GM21786 (cell line): ENCODE data around the gene GBP4.

Experiments
- ATAC-seq: cut with Tn5 transposase; IDR thresholded peaks from one replicate; pipeline ENCODE4 v1.9.1; 2021; ENCODE audit not compliant: unreplicated experiment

The GBP4 gene

DNA sequence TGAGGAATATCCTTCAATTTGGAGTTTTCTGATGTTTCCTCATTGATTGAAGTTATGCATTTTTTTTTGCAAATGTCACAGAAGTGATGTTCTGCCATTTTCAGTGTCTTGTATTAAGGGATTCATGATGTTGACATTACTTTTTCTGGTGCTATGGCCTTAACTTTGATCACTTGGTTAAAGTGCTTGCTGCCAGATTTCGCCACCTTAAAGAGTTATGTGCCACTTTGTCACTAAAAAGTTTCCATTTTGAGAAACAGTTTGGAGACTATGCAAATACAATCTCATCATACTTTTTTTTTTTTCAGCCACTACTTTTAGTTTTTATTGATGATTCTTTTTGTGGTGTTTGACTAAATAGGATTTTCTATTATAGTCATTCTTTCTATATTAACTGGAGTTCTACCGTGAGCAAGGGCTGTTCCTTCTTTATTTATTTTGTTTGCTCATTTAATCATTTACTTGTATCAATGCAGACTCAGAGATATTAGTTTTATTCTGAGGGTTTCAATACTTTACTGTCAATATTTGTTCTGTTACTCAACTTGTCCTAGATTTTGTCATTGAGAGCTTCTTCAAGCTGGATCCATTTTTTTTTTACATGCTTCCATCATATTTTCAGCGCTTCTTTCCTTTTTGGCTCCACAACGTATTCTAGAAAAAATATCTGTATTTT lies 26.1 kb downstream of the GBP4 start:
- ATAC-seq, result no peak

DNA sequence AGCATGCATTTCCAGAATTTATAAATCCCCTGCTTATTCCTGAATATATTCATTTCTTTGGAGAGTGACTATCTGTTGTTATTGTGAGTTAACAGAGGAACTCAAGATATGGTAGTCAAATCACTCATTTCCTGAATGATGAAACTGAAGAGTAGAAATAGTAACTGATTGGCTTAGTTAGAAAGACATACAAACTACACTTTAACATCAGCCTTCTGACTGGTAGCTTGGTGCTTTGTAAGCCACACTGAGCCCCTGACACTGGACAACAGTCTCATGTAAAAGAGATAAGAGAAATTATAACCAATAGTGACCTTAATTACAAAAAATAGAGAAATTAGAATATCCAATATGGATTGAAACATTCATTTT lies 27.7 kb downstream of the GBP4 start:
- ATAC-seq, result no peak

DNA sequence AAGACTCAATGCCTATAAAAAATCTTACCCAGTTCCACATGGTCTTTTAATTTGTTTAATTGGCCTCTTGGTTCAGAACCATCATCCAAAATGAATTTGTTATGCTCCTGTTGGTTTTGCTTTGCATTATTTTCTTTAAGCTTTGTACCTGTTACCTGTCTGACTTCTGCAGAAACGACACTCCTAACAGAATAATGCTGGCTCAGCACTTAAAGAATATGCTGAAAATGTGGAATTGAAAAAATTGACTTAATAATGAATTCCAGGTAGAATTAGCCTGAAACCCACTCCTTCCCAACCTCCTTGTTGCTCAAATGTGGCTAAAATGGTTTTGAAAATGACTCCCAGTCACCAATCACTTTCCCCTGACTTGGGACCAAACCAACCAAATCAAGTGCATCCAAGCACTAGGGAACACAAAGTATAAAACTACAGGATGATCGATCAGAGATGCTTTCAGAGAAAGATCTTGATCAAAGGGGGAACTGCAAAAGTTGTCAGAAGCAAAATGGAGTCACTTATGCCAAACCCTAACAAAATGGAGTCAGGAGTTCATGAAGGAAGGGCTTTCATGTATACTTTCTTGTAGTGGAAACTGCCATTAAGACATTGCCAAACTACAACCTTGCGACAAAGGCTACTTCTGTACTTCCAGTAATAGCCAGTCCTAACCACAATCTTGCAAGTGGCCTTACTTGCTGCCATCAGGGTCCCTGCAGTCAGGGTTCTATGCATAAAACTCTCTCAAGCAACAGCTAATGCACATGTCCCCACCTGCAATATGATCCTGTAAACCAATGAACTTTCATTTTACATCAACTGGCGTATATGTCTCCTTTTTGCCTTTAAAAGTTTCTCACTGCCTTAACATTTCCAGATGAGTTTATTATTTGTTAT lies 28.3 kb downstream of the GBP4 start:
- ATAC-seq, result no peak

DNA sequence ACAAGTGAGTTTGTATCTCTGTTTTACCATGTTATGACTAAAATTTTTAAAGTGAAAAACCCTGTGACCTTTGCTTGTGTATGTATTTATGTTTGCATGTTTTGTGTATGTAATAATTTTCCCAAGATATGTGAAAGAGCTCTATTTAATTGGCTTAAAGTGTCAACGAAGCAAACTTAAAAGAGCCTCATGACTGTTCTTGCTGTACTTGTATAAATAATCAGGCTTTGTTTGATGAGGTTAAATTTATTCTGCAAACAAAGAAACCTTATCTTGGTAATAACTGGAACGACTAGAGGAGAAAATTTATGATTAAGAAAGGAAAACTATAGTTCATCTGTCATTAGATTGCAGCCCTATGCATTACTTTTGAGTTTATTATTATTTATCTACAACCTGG lies 29.6 kb downstream of the GBP4 start:
- no peak for ATAC-seq

DNA sequence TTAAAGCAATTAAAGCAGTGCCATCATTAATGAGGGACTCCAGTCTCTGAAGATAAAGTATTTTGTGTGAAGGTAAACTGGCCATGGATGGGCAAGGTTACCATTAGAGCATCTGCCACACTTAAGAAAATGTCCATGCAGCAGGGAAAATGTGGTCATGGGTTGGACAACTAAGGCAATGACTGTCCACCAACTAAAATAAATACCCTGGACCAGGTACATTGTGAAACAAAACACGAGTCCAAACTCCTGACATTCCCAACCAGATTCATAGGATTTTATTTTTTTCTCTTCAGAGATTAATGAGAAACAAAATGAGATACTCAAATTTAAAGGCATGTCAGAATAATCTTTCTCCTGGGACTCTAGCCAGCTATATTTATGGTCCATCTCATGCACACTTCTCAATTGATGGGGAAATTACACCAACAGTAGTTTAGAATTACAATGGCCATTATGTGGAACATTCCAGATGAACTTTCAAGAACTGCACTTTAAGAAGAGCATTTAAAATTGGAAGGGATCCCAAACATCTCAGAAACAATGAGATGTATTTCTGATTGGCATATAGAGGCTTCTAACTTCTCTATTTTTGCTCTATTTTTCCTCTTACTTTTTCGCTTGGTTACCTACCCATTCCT lies 31.0 kb downstream of the GBP4 start:
- ATAC-seq, result no peak

DNA sequence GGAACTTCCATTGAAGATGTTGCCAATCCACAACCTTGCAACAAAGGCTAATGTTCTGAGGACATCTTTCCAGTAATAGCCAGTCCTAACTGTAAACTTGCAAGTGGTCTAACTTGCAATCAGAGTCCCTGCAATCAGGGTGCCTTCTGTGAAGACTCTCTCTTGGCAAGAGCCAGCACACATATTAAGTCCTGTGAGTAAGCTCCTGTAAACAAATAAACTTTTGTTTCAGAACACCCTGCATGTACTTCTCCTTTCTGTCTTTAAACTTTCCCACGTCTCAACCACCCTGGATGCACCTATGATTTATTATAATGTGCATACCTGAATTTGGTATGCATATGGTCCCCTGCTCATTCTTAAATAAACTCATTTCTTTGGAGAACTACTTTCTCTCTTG lies 32.0 kb downstream of the GBP4 start:
- ATAC-seq, result no peak

DNA sequence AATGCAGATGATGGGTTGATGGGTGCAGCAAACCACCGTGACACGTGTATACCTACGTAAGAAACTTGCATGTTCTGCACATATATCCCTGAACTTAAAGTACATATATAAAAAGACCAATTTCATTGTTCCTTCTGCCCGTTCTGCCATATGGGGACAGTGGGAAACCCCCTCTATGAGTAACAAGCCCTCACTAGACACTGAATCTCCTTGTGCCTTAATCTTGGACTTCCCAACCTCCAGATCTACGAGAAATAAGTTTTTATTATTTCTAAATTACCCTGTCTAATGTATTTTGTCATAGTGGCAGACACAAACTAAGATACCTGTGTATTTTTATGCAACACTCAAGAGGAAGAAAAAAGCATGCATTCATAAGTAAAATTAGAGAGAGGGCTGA lies 32.9 kb downstream of the GBP4 start:
- ATAC-seq, result no peak

DNA sequence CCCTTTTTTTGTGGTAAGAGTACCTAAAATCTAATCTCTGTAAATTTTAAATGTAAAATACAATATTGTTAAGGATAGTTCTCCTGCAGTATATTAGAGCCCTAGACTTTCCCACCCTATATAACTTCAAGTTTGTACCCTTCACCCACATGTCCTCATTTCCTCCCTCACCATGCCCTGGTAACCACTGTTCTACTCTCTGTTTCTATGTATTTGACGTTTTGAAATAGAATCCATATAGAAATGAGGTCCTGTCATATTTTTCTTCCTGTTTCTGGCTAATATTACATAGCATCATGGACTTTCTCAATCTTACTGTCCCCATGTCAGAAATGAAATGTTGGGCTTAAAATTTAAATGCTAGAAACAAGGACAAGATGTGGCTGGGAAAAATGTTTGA lies 47.7 kb downstream of the GBP4 start:
- no peak for ATAC-seq

DNA sequence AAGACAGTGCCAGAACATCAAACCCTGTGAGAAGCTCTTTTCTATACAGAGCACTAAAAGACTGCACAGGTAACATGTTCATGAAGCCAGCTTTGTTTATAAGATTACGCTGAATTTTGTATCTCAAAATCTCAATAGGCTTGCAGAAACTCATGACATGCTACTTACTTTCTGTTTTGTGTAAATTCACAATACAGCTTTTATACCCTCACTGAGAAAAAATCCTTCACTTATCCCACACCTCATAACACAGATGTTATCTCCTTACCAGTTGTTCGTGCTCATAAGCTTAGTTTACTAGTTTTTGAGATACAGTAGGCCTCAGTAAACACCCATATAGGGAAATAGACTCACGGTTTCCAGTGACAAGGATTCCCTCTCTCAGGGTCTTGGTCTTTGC lies 48.8 kb downstream of the GBP4 start:
- ATAC-seq, result no peak

DNA sequence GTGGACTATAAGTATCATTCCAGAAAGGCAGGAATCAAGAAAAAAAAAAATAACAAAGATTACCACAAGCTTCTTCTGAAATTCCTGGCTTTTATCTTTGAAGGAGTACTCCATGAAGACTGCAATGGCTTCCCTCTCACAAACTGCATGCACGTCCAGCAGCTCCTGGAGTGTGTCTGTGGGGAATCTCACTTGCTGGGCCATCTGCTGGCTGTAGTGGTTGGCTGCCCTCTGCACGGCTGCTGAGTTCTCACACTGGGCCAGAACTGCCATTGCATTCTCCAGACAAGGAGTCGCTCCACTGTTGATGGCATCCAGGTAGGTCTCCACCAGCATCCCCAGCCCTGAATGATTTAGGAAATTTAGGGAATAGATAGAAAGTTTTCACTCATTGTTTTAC lies 49.5 kb downstream of the GBP4 start:
- ATAC-seq, result no peak

DNA sequence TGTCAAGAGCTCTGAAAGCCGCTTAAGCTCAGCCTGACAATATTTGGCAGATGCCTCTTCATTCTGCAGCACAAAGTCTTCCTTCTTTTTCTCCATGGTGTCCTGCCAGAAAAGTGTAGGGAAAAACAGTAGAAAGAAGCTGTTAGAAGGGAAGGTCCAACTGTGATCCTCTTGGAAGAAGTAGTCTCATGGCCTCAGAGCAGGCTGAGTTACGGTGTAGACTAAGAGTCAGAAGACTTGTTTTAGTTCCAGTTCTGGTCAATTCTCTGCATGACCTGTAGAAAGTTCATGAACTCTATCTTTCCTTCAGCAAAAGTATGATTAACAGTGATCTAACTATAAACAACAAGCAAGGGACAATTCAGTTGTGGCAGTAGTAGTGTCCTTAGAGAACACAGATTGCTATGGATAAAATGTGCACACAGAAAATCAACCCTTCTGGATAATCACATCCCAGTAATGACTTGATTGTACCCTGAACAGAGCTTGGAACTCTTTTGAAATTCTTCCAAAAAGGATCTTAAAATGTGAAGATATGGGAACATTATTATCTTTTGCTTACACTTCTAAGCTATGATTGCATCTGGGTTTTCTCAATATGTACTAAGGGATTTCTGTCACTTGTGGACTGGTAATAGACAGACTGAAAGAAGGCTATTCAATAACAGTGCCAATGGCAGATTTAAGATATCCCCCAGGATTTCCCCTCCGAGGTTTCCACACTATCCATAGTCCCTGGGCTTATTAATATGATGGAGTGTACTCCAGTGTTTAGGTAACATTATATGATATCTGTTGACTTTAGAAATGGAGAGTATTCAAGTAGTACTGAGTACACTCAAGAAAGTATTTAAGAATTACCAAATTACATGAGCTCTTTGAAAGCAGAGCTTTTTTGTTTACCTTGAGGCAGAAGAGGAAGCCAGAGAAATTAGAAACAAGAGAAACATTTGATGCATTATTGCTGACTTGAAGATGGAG lies 50.8 kb downstream of the GBP4 start:
- no peak for ATAC-seq

DNA sequence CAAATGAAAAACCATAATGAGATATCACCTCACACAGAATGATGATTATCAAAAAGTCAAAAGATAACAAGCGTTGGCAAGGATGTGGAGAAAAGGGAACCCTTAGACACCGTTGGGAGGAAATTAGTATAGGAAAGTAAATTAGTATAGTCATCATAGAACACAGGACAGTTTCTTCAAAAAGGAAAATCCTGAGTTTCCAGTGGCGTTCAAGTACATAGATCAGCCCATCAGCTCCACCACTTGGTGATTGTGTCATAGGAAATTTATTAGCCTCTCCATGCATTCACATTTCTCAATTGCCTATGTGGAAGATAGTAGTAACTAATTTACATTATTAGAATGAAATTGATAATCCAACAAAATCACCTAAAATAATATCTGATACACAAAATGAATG lies 52.0 kb downstream of the GBP4 start:
- no peak for ATAC-seq

DNA sequence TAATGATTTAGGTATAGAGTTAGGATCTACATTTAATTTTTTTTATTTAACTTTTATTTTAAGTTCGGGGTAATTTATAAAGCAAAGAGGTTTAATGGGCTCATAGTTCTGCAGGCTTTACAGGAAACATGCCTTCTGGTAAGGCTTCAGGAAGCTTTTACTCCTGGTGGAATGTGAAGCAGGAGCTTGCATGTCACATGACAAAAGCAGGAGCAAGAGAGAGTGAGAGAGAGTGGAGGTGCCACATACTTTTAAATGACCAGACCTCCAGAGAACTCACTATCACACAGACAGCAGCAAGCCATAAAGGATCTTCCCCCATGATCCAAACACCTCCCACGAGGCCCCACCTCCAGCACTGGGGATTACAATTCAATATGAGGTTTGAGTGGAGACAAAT lies 55.3 kb downstream of the GBP4 start:
- ATAC-seq, result no peak

DNA sequence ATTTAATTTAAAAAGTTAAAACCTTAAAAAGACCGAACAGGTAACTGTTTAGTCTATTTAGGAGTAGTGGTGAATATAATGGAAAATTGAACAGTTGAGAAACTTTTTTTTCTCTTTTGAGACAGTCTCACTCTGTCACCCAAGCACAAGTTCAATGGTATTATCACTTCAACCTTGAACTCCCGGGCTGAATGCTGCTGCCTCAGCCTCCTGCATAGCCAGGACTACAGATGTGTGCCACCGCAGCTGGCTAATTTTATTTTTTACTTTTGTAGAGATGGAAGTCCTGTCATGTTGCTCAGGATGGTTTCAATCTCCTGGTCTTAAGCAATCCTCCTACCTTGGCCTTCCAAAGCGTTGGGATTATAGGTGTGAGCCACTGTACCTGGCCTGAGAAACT lies 56.6 kb downstream of the GBP4 start:
- no peak for ATAC-seq

DNA sequence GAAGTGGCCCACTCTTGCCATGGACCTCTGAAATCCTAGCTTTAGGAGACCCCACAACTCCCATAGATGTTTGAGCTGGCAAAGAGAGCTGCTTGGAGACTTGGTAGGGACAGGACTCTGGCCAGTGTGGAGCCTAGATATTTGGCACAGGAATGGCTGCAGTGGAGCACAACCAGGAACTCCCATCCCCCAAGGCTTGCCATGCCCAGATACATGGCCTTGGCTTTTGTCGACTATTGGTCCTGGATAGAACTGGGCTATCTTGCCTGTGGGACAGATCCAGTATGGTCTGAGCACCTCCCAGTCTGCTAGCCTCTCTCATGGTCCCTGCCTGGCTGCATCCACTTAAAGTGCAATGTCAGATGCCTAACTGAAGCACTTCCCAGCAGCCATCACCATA lies 65.0 kb downstream of the GBP4 start:
- ATAC-seq, result no peak
